ENCODE results near the gene CYP2C18.

- TF ChIP-seq CTCF (IDR thresholded peaks at IDR 0.05) (no peak), POLR2A (IDR thresholded peaks at IDR 0.05) (no peak)
Observed at GRCh38 chr10:94762393-94762792, 78.9 kb downstream of the CYP2C18 start, which contains the start of gene CYP2C19.
